ENCODE data around the gene IL20RB.

DNA sequence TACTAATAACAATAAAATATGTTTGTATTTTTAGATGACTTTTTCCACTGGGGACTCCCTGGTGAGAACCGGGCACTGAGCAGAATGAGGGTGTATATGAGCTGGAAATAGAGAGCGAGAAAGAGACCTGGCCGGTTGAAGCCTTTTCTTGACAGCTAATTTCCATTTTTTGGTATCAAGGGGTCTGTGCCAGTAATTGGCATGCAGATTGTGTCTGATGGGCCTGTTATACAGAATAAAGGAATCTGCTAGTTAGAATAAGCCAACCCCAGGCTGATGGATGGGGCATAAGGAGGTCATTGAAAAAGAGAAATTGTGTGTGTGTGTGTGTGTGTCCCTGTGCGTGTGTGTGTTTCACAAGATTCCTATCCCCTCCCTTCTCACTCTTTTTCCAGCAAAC, 83.9 kb downstream of the IL20RB start:
- TF ChIP-seq EZH2phosphoT487 (IDR thresholded peaks at IDR 0.05; ENCODE audit: insufficient read depth, low read depth) = no peak
- no peak for TF ChIP-seq EZH2 (IDR thresholded peaks at IDR 0.05; ENCODE audit: insufficient read depth, poor library complexity, severe bottlenecking)

Measured in GM23248 (cell line).